Effector memory CD8-positive, alpha-beta T cell (primary cell): ENCODE data around the gene BTN3A1.

ENCODE experiments used
- ATAC-seq: fragments of 150-1000 bp; cut with Tn5 transposase; replicated peaks from 2 replicates; pipeline ENCODE4 v1.10.0; 2021; ENCODE audit warnings: mild to moderate bottlenecking, moderate library complexity
- DNase-seq, 3 experiments: peaks; one replicate each; pipeline ENCODE4 v3.0.0; 2021
- H3K27ac Mint-ChIP-seq, 2 donors: one replicate each; pipeline ENCODE4 v1.8.0; 2022; ENCODE audit warnings: mild to moderate bottlenecking in 2 of 2, mixed read lengths in 2 of 2, moderate library complexity in 2 of 2
- H3K27me3 Mint-ChIP-seq, 2 donors: one replicate each; pipeline ENCODE4 v1.8.0; 2022; ENCODE audit warnings: mixed read lengths in 2 of 2
- H3K36me3 Mint-ChIP-seq: one replicate; pipeline ENCODE4 v1.8.0; 2022; ENCODE audit warnings: mild to moderate bottlenecking, moderate library complexity, mixed read lengths; ENCODE audit not compliant: insufficient read depth
- H3K4me1 Mint-ChIP-seq, 2 donors: one replicate each; pipeline ENCODE4 v1.8.0; 2022; ENCODE audit warnings: low read depth in 2 of 2, mixed read lengths in 2 of 2
- H3K4me3 Mint-ChIP-seq, 2 donors: one replicate each; pipeline ENCODE4 v1.8.0; 2022; ENCODE audit warnings: mild to moderate bottlenecking in 2 of 2, mixed read lengths in 2 of 2, moderate library complexity in 2 of 2
- H3K9me3 Mint-ChIP-seq, 2 donors: one replicate each; pipeline ENCODE4 v1.8.0; 2022; ENCODE audit warnings: mixed read lengths in 2 of 2

BTN3A1 gene

GRCh38 chr6:26385734-26386125 lies 16.3 kb upstream of the BTN3A1 start:
- Mint-ChIP-seq H3K9me3 (no peaks in the 10 kb centered on the region), H3K27me3 (no peaks in the 10 kb centered on the region), H3K36me3 (peaks cover 18% of the 10 kb centered on the region), H3K4me3 (no peak overlapping the region), H3K27ac (peak overlapping the region in 1 of 2 donors; percentile 22), H3K4me1 (peaks cover 31 to 33% of the 10 kb centered on the region in 2 donors)
- DNase-seq (no peak), ATAC-seq (no peak)

DNA sequence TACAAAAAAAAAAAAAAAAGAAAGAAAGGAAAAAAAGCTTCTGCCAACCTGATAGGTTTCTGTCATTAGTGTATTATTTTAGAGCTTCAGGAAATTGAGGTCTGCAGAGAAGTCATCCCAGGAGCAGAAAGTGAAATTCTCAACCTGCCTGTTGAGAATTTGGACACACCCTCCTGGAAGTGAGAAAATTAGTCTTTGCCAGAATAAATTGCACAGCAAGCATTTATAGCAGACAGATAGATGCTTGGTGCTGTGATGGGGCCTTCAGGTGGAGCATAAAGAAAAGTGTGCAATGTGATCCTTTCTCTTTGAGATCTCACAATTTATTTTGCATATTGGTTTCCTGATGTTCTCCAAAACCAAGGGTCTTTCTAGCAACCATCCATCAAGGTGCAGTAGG lies 14.5 kb upstream of the BTN3A1 start:
- Mint-ChIP-seq H3K36me3 (peaks cover 24% of the 10 kb centered on the region), H3K4me1 (peaks cover 24 to 25% of the 10 kb centered on the region in 2 donors), H3K4me3 (no peak overlapping the region), H3K27me3 (no peaks in the 10 kb centered on the region), H3K9me3 (no peaks in the 10 kb centered on the region), H3K27ac (peak overlapping the region; percentile 17 to 35)
- no peak for DNase-seq
- no peak for ATAC-seq

GRCh38 chr6:26388014-26388413 lies 14.1 kb upstream of the BTN3A1 start:
- DNase-seq (no peak), ATAC-seq (no peak)
- no peak overlapping the region for H3K4me3 Mint-ChIP-seq
- H3K36me3 Mint-ChIP-seq = peaks cover 21% of the 10 kb centered on the region
- no peak overlapping the region for H3K27ac Mint-ChIP-seq
- no peaks in the 10 kb centered on the region for H3K9me3 Mint-ChIP-seq
- no peaks in the 10 kb centered on the region for H3K27me3 Mint-ChIP-seq
- H3K4me1 Mint-ChIP-seq = peaks cover 20 to 24% of the 10 kb centered on the region in 2 donors

DNA sequence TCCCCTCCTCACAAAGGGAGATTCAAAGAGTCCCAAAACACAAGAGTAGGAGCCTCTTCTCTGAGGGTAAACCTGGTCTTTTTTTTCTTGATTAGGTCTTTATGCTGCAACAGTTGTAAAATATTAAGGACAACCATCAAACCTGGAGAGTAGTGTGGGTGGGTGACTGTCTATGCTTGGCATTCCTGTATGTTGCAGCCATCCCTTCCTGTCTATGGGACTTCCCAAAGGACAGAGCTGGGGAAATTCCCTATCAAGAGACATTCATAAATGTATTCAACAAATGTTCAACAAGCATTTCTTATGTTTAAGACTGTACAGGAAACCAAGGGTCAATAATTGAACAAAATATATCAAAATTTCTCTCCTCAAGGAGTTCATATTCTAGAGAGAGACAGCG lies 13.6 kb upstream of the BTN3A1 start:
- DNase-seq = no peak
- no peaks in the 10 kb centered on the region for H3K27me3 Mint-ChIP-seq
- no peak for ATAC-seq
- no peak overlapping the region for H3K4me3 Mint-ChIP-seq
- H3K4me1 Mint-ChIP-seq = peaks cover 16 to 26% of the 10 kb centered on the region in 2 donors
- no peak overlapping the region for H3K27ac Mint-ChIP-seq
- H3K9me3 Mint-ChIP-seq = no peaks in the 10 kb centered on the region
- H3K36me3 Mint-ChIP-seq = peaks cover 20% of the 10 kb centered on the region

DNA sequence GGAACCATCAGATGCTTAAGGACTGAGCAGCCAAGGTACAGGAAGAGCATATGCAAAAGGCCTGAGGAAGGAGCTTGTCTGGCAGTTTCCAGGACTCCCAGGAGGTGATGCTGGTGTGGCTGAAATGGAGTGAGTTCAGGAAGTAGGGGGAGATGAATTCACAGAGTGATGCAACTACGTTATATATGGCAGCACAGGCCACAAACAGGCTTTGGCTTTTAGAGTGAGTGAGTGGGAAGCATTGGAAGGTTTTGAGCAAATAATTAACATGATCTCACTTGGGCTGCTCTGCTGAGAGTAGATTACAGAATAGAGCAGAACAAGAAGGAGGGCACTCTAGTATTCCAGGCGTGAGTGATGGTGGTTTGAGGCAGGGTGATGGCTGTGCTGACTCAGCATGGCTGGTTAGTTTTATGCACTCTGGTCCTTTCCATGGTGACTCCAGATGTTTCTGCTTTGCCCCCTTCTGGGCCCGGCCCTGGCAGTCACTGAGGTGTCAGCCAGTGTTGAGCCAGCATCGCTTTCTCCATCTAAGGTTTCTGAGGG lies 12.7 kb upstream of the BTN3A1 start:
- DNase-seq (no peak), ATAC-seq (no peak)
- H3K27me3 Mint-ChIP-seq = no peaks in the 10 kb centered on the region
- no peak overlapping the region for H3K27ac Mint-ChIP-seq
- H3K4me3 Mint-ChIP-seq = no peak overlapping the region
- H3K4me1 Mint-ChIP-seq = peaks cover 11 to 23% of the 10 kb centered on the region in 2 donors
- no peaks in the 10 kb centered on the region for H3K9me3 Mint-ChIP-seq
- H3K36me3 Mint-ChIP-seq = peaks cover 20% of the 10 kb centered on the region

DNA sequence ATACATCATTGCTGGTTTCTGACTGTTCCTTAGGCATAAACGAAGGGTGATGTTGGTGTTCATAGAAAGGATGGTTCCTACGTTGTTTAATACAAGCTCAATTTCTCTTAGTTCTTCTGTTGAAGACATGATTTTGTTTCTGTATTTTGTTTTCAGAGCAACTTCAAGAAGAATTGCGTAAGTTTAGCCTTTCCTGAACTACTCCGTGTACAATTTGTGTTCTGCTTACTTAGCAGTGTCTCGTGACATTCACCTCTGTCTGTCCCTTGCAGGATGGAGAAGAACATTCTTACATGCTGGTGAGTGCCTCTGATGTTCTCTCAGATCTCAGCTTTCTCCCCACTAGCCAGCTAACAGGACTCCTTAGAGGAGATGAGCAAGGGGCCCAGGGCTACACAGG lies 11.5 kb upstream of the BTN3A1 start:
- H3K4me3 Mint-ChIP-seq = no peak overlapping the region
- H3K36me3 Mint-ChIP-seq = peaks cover 20% of the 10 kb centered on the region
- H3K9me3 Mint-ChIP-seq = no peaks in the 10 kb centered on the region
- no peak overlapping the region for H3K27ac Mint-ChIP-seq
- DNase-seq (no peak), ATAC-seq (no peak)
- peaks cover 6 to 19% of the 10 kb centered on the region in 2 donors for H3K4me1 Mint-ChIP-seq
- no peaks in the 10 kb centered on the region for H3K27me3 Mint-ChIP-seq

GRCh38 chr6:26392932-26393636 lies 9.0 kb upstream of the BTN3A1 start:
- H3K4me1 Mint-ChIP-seq = peaks cover 0 to 6% of the 10 kb centered on the region in 2 donors
- no peak for DNase-seq
- H3K4me3 Mint-ChIP-seq = no peak overlapping the region
- no peak for ATAC-seq
- peak overlapping the region in 1 of 2 donors; percentile 66 for H3K27ac Mint-ChIP-seq
- H3K36me3 Mint-ChIP-seq = peaks cover 15% of the 10 kb centered on the region
- H3K27me3 Mint-ChIP-seq = no peaks in the 10 kb centered on the region
- H3K9me3 Mint-ChIP-seq = no peaks in the 10 kb centered on the region

DNA sequence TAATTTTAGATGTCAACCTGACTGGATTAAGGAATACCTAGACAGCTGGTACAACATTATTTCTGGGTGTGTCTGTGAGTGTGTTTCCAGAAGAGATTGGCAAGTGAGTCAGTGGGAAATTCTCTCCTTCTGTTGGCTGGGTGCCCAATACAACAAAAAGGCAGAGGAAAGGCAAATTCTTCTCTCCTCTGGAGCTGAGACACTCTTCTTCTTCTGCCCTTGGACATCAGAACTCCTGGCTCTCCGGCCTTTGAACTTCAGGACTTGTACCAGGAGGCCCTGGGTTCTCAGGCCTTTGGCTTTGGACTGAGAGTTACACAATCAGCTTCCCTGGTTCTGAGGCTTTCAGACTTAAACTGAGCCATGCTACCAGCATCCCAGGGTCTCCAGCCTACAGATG lies 7.8 kb upstream of the BTN3A1 start:
- no peaks in the 10 kb centered on the region for H3K27me3 Mint-ChIP-seq
- no peak for ATAC-seq
- H3K36me3 Mint-ChIP-seq = peaks cover 15% of the 10 kb centered on the region
- H3K27ac Mint-ChIP-seq = no peak overlapping the region
- H3K4me1 Mint-ChIP-seq = peaks cover 0 to 5% of the 10 kb centered on the region in 2 donors
- no peak for DNase-seq
- no peaks in the 10 kb centered on the region for H3K9me3 Mint-ChIP-seq
- H3K4me3 Mint-ChIP-seq = no peak overlapping the region

- no peak overlapping the region for H3K27ac Mint-ChIP-seq
- no peaks in the 10 kb centered on the region for H3K9me3 Mint-ChIP-seq
These were observed 3.5 kb upstream of the BTN3A1 start for GRCh38 chr6:26398555-26398954.

GRCh38 chr6:26400626-26401025 lies 1.4 kb upstream of the BTN3A1 start:
- peaks cover 17% of the 10 kb centered on the region for H3K36me3 Mint-ChIP-seq

More at GRCh38 chr6:26398555-26398954, 3.5 kb upstream of the BTN3A1 start:
- Mint-ChIP-seq H3K27me3 (no peaks in the 10 kb centered on the region), H3K36me3 (peaks cover 8% of the 10 kb centered on the region), H3K4me1 (peaks cover 5 to 18% of the 10 kb centered on the region in 2 donors), H3K4me3 (no peak overlapping the region)
- ATAC-seq = no peak
- no peak for DNase-seq

GRCh38 chr6:26401389-26401986 lies 587 bp upstream of the BTN3A1 start:
- peak overlapping the region; percentile 97 to 100 for H3K27ac Mint-ChIP-seq
- no peak for DNase-seq
- peak; percentile 16 for ATAC-seq
- H3K27me3 Mint-ChIP-seq = no peaks in the 10 kb centered on the region
- peak overlapping the region; percentile 86 to 100 for H3K4me3 Mint-ChIP-seq
- H3K9me3 Mint-ChIP-seq = no peaks in the 10 kb centered on the region
- peaks cover 24% of the 10 kb centered on the region for H3K36me3 Mint-ChIP-seq
- H3K4me1 Mint-ChIP-seq = peaks cover 28 to 43% of the 10 kb centered on the region in 2 donors

More at GRCh38 chr6:26400626-26401025, 1.4 kb upstream of the BTN3A1 start:
- DNase-seq = no peak
- no peak for ATAC-seq
- peaks cover 22 to 39% of the 10 kb centered on the region in 2 donors for H3K4me1 Mint-ChIP-seq
- H3K27me3 Mint-ChIP-seq = no peaks in the 10 kb centered on the region
- H3K9me3 Mint-ChIP-seq = no peaks in the 10 kb centered on the region
- peak overlapping the region; percentile 97 to 100 for H3K27ac Mint-ChIP-seq
- H3K4me3 Mint-ChIP-seq = peak overlapping the region; percentile 86 to 100

GRCh38 chr6:26403893-26404292 lies 1.8 kb downstream of the BTN3A1 start:
- DNase-seq (no peak), ATAC-seq (no peak)
- Mint-ChIP-seq H3K27me3 (no peaks in the 10 kb centered on the region), H3K9me3 (no peaks in the 10 kb centered on the region), H3K4me1 (peaks cover 44 to 65% of the 10 kb centered on the region in 2 donors), H3K36me3 (peaks cover 48% of the 10 kb centered on the region), H3K27ac (peak overlapping the region; percentile 97 to 100), H3K4me3 (peak overlapping the region; percentile 86 to 100)

DNA sequence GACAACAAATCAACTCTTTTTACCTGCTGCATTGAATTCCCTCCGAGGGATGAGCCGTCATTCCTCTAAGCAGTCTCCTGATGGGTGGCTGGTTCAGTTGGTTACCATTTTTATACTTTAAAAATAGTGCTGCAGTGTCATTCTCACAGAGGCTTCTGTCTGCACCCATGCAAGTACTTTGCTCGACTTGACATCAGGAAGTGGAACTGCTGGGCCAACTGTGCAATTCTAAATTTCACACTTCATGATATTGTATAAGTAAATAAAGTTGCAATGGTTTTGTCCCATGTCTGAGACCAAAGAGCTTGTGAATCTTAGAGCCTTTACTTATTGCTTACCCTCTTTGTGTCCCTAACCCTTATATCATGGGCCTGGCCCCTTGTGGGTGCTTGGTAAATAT lies 2.5 kb downstream of the BTN3A1 start:
- ATAC-seq = no peak
- Mint-ChIP-seq H3K9me3 (no peaks in the 10 kb centered on the region), H3K27me3 (no peaks in the 10 kb centered on the region), H3K36me3 (peaks cover 53% of the 10 kb centered on the region), H3K4me1 (peaks cover 44 to 68% of the 10 kb centered on the region in 2 donors), H3K4me3 (peak overlapping the region; percentile 86 to 100), H3K27ac (peak overlapping the region; percentile 97 to 100)
- no peak for DNase-seq
